ENCODE data around the gene PCDHGB4.

GRCh38 chr5:141351591-141351990 is 35.9 kb upstream of the PCDHGB4 start:
- TF ChIP-seq CTCF (IDR thresholded peaks at IDR 0.05; ENCODE audit: low read length) (no peak), EZH2 (optimal IDR thresholded peaks at IDR 0.05; ENCODE audit: low read depth, low read length) (no peak), EZH2phosphoT487 (IDR thresholded peaks at IDR 0.05; ENCODE audit: low read length) (no peak)
